Gastroesophageal sphincter (tissue), 4 donors: ENCODE results near the gene RPL36. TPM values are rescaled to one million over a fixed set of nuclear protein-coding genes. Genes with fewer than 3 reads are reported as not detected.

Experiments
- ATAC-seq: fragments of 150-250 bp; one replicate; pipeline ENCODE4 v1.9.1; 2016; ENCODE audit warnings: mild to moderate bottlenecking, moderate library complexity
- H3K27ac ChIP-seq, 4 donors: fragments of 200-600 bp; sonication (generic) in 3 of 4; 1 replicate in 3 of 4; 2 replicates in 1 of 4; pipeline ENCODE4 v1.5.1; 2016 to 2019
- H3K27me3 ChIP-seq: fragments of 200-600 bp; sonication (generic); one replicate; pipeline ENCODE4 v1.5.1; 2019
- H3K36me3 ChIP-seq, 2 donors: fragments of 200-600 bp; sonication (generic); one replicate each; pipeline ENCODE4 v1.5.1; 2019; ENCODE audit warnings: control low read depth in 1 of 2
- H3K4me1 ChIP-seq, 3 donors: fragments of 200-600 bp; sonication (generic); 1 replicate in 2 of 3; 2 replicates in 1 of 3; pipeline ENCODE4 v1.5.1; 2016 to 2019; ENCODE audit warnings: control low read depth in 2 of 3
- H3K4me3 ChIP-seq, 2 donors: fragments of 200-600 bp; sonication (generic); one replicate each; pipeline ENCODE4 v1.5.1; 2019; ENCODE audit warnings: mild to moderate bottlenecking in 1 of 2, moderate library complexity in 1 of 2
- H3K9me3 ChIP-seq, 3 donors: fragments of 200-600 bp; sonication (generic); one replicate each; pipeline ENCODE4 v1.5.1; 2017 to 2019; ENCODE audit warnings: control low read depth in 2 of 3
- EP300 ChIP-seq: sonication (generic); formaldehyde crosslinking; IDR thresholded peaks from one replicate; pipeline ENCODE4 v1.6.1; 2017; ENCODE audit warnings: antibody characterized with exemption, mild to moderate bottlenecking
- POLR2A ChIP-seq, 2 donors: fragments of 450-650 bp; IDR thresholded peaks; one replicate each; pipeline ENCODE4 v1.6.1; 2017; ENCODE audit warnings: antibody characterized with exemption in 2 of 2, mild to moderate bottlenecking in 2 of 2, moderate library complexity in 1 of 2
- POLR2AphosphoS5 ChIP-seq: sonication (generic); formaldehyde crosslinking; IDR thresholded peaks from one replicate; pipeline ENCODE4 v1.6.1; 2017; ENCODE audit warnings: antibody characterized with exemption
- WGBS, 2 donors: methylation state at CpG; one replicate each; pipeline ENCODE4 v1.1.5; 2018; ENCODE audit warnings: low coverage in 1 of 2; 5-methylcytosine and 5-hydroxymethylcytosine counted together
- total RNA-seq, 4 donors: library from RNA; depleted of rRNA; stranded (reverse); fragments of >200 nt; gene quantifications; one replicate each; pipeline ENCODE4 v1.1.0, GENCODE V29; 2016
- TF ChIP-seq, protein P1 (sequence below), 4 experiments: fragments of 200-600 bp in 2 of 4; fragments of 450-650 bp in 2 of 4; sonication (generic) in 1 of 4; IDR thresholded peaks; one replicate each; pipeline ENCODE4 v1.5.1; 2017 to 2019; ENCODE audit warnings: antibody characterized with exemption in 4 of 4, mild to moderate bottlenecking in 2 of 4, moderate library complexity in 2 of 4

The RPL36 gene
- total RNA-seq, 4 donors from 2014 or later = 393 to 1,204 (median 723) TPM

DNA sequence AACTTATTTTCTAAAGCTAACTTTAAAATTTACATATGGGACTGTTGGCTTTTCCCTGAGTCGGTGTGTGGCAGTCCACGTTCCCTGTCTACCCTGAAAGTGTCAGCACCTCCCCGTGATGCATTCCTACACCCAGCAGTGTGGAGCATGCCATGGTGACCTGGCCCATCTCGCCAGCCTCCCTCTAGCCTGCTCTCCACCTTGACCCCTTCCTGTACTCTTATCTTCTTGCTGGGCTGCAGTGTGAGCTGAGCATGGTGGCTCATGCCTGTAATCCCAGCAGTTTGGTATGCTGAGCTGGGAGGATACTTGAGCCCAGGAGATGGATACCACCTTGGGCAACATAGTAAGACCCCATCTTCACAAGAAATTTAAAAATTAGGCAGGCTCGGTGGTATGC lies 35.2 kb upstream of the RPL36 start:
- Histone ChIP-seq H3K27me3 (no peaks in the 10 kb centered on the region), H3K36me3 (peaks cover 5 to 100% of the 10 kb centered on the region in 2 donors), H3K27ac (no peak overlapping the region), H3K9me3 (no peaks in the 10 kb centered on the region), H3K4me3 (no peak overlapping the region), H3K4me1 (no peaks in the 10 kb centered on the region)
- ATAC-seq = no peak
- 86 to 93% methylated on average over 2 to 5 of the region's 5 CpGs for WGBS, 2 donors
- TF ChIP-seq POLR2AphosphoS5 = no peak
- no peak for TF ChIP-seq POLR2A (IDR thresholded peaks at IDR 0.05)
- TF ChIP-seq, protein P1, sequence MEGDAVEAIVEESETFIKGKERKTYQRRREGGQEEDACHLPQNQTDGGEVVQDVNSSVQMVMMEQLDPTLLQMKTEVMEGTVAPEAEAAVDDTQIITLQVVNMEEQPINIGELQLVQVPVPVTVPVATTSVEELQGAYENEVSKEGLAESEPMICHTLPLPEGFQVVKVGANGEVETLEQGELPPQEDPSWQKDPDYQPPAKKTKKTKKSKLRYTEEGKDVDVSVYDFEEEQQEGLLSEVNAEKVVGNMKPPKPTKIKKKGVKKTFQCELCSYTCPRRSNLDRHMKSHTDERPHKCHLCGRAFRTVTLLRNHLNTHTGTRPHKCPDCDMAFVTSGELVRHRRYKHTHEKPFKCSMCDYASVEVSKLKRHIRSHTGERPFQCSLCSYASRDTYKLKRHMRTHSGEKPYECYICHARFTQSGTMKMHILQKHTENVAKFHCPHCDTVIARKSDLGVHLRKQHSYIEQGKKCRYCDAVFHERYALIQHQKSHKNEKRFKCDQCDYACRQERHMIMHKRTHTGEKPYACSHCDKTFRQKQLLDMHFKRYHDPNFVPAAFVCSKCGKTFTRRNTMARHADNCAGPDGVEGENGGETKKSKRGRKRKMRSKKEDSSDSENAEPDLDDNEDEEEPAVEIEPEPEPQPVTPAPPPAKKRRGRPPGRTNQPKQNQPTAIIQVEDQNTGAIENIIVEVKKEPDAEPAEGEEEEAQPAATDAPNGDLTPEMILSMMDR (IDR thresholded peaks at IDR 0.05) = no peak
- TF ChIP-seq EP300 = no peak

DNA sequence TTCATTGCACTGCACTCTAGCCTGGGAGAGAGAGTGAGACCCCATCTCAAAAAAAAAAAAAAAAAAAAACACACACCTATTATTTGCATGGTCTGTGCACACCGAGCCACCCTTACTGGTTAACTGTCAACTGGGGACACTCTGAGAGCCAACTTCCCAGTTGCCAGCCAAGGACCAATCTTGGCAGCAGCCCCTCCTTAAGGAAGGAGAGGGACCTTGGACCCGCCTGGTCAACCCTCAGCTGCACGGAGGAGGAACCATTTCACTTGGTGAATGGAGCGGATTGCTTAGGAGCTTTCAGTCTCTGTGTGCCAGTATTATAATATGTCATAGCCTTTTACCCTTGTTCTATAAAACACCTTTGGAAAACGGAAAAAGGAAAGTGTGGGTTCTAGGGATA lies 34.7 kb upstream of the RPL36 start:
- Histone ChIP-seq H3K9me3 (no peaks in the 10 kb centered on the region), H3K27ac (no peak overlapping the region), H3K27me3 (no peaks in the 10 kb centered on the region), H3K4me3 (no peak overlapping the region), H3K36me3 (peaks cover 3 to 100% of the 10 kb centered on the region in 2 donors), H3K4me1 (no peaks in the 10 kb centered on the region)
- ATAC-seq = no peak
- WGBS, 2 donors = 75 to 78% methylated on average over 3 to 5 of the region's 5 CpGs
- TF ChIP-seq, protein P1 (IDR thresholded peaks at IDR 0.05) = no peak
- no peak for TF ChIP-seq POLR2A (IDR thresholded peaks at IDR 0.05)
- no peak for TF ChIP-seq POLR2AphosphoS5
- TF ChIP-seq EP300 = no peak

DNA sequence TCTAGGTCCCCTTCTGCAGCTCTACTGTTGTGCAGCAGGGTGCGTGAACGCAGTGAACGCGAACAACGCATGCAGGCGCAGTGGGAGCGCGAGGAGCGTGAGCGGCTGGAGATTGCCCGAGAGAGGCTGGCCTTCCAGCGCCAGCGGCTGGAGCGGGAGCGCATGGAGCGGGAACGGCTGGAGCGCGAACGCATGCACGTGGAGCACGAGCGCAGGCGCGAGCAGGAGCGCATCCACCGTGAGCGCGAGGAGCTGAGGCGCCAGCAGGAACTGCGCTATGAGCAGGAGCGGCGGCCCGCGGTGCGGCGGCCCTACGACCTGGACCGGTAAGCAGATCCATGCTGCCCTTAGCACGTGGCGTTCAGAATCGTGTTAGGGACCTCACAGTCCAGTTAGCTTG lies 28.6 kb upstream of the RPL36 start:
- Histone ChIP-seq H3K27ac (no peak overlapping the region), H3K36me3 (peaks cover 3 to 100% of the 10 kb centered on the region in 2 donors)
- no peak for ATAC-seq

DNA sequence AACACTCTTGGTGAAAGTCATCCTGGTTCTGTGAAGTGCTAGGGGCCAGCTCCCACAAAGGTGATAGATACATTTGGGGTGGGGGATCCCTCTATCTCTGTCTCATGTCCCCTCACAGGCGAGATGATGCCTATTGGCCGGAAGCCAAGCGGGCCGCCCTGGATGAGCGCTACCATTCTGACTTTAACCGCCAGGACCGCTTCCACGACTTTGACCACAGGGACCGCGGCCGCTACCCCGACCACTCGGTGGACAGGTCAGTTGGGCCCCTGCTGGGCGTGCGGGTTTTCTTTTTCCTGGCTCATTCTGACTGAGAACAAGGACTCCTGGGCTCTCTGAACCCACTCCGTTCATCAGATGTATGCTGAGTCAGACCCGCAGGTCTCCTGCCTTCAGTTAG lies 26.2 kb upstream of the RPL36 start:
- Histone ChIP-seq H3K4me1 (no peaks in the 10 kb centered on the region), H3K27ac (no peak overlapping the region), H3K4me3 (no peak overlapping the region), H3K9me3 (no peaks in the 10 kb centered on the region), H3K27me3 (no peaks in the 10 kb centered on the region), H3K36me3 (peaks cover 3 to 100% of the 10 kb centered on the region in 2 donors)
- TF ChIP-seq, protein P1 (IDR thresholded peaks at IDR 0.05) = no peak
- no peak for TF ChIP-seq POLR2A (IDR thresholded peaks at IDR 0.05)
- TF ChIP-seq EP300 = no peak
- no peak for TF ChIP-seq POLR2AphosphoS5
- 84 to 94% methylated on average over 5 of the region's 17 CpGs for WGBS, 2 donors
- no peak for ATAC-seq

More for the DNA sequence above, 28.6 kb upstream of the RPL36 start:
- WGBS, 2 donors = 76 to 97% methylated on average over 4 to 18 of the region's 42 CpGs
- Histone ChIP-seq H3K4me1 (no peaks in the 10 kb centered on the region), H3K9me3 (no peaks in the 10 kb centered on the region), H3K4me3 (no peak overlapping the region), H3K27me3 (no peaks in the 10 kb centered on the region)
- TF ChIP-seq, protein P1 (IDR thresholded peaks at IDR 0.05) = no peak
- peak in 1 of 2 donors; percentile 9 for TF ChIP-seq POLR2A (IDR thresholded peaks at IDR 0.05)

DNA sequence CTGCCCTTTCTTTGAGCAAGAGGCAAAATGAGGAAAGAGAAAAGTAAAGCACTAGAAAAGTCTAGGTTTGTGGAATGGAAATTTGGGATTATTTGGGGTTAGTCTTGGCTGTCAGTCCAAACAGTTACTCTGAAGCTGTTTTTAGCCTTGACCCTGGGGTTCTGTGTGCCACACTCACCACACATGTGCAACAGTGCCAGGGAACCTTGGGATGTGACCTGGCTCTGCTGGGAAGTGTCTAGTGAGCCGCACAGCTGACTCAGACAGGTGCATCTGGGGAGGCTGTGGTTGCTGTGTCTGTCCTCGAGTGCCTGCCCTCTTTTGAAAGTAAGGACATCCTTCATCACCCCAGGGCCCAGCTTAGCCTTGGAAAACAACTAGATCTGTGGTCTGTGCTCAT lies 25.6 kb upstream of the RPL36 start:
- no peaks in the 10 kb centered on the region for H3K27me3 ChIP-seq
- H3K9me3 ChIP-seq = no peaks in the 10 kb centered on the region
- H3K27ac ChIP-seq = no peak overlapping the region
- H3K4me1 ChIP-seq = no peaks in the 10 kb centered on the region
- TF ChIP-seq EP300 (no peak), POLR2AphosphoS5 (no peak), POLR2A (IDR thresholded peaks at IDR 0.05) (no peak)
- TF ChIP-seq, protein P1 (IDR thresholded peaks at IDR 0.05) = no peak
- no peak for ATAC-seq
- peaks cover 0 to 100% of the 10 kb centered on the region in 2 donors for H3K36me3 ChIP-seq
- WGBS, 2 donors = 92% methylated on average over 2 of the region's 2 CpGs; no CpG with 5 or more reads in 1 of the 2 donors
- H3K4me3 ChIP-seq = no peak overlapping the region
